ENCODE measurements around the gene USP17L28.
"Not testable (repeated sequence)": the region's sequence is repeated elsewhere in the genome, so short reads cannot be mapped to it uniquely, and the experiment has no call there.

Gene USP17L28

GRCh38 chr4:9348593-9348992 is at the start of gene USP17L28:
USP17L28 (plus strand) TSS chr4:9348893; CDS start chr4:9348893, 0 bp downstream.
- not testable (repeated sequence) for H3K36me3 Mint-ChIP-seq (ENCODE audit: low read depth); H3K27ac Mint-ChIP-seq; H3K4me1 Mint-ChIP-seq (ENCODE audit: low read depth); H3K4me3 Mint-ChIP-seq; H3K9me3 Mint-ChIP-seq; H3K27me3 Mint-ChIP-seq

- H3K27ac Mint-ChIP-seq, H3K9me3 Mint-ChIP-seq: not testable (repeated sequence)
Observed at GRCh38 chr4:9324191-9324590, 24.5 kb upstream of the USP17L28 start.

GRCh38 chr4:9324865-9325264 is 23.8 kb upstream of the USP17L28 start, which contains the start of gene USP17L24:
USP17L24 (plus strand) TSS chr4:9325165; CDS start chr4:9325165, 0 bp downstream.
- not testable (repeated sequence) for H3K9me3 Mint-ChIP-seq; H3K36me3 Mint-ChIP-seq (ENCODE audit: low read depth); H3K27ac Mint-ChIP-seq; H3K4me1 Mint-ChIP-seq (ENCODE audit: low read depth); H3K4me3 Mint-ChIP-seq; H3K27me3 Mint-ChIP-seq

More at GRCh38 chr4:9324191-9324590, 24.5 kb upstream of the USP17L28 start:
- not testable (repeated sequence) for H3K36me3 Mint-ChIP-seq (ENCODE audit: low read depth); H3K4me1 Mint-ChIP-seq (ENCODE audit: low read depth); H3K4me3 Mint-ChIP-seq; H3K27me3 Mint-ChIP-seq

- not testable (repeated sequence) for H3K27me3 Mint-ChIP-seq; H3K9me3 Mint-ChIP-seq; H3K36me3 Mint-ChIP-seq (ENCODE audit: low read depth); H3K4me3 Mint-ChIP-seq; H3K27ac Mint-ChIP-seq; H3K4me1 Mint-ChIP-seq (ENCODE audit: low read depth)
Observed at GRCh38 chr4:9329611-9330010, 19.1 kb upstream of the USP17L28 start, which contains the start of gene USP17L25. USP17L25 (plus strand) TSS chr4:9329911; CDS start chr4:9329911, 0 bp downstream.

- H3K9me3 Mint-ChIP-seq; H3K4me3 Mint-ChIP-seq; H3K27ac Mint-ChIP-seq; H3K36me3 Mint-ChIP-seq (ENCODE audit: low read depth); H3K27me3 Mint-ChIP-seq; H3K4me1 Mint-ChIP-seq (ENCODE audit: low read depth): not testable (repeated sequence)
Observed at GRCh38 chr4:9334358-9334757, 14.3 kb upstream of the USP17L28 start, which contains the start of gene USP17L26. USP17L26 (plus strand) TSS chr4:9334658; CDS start chr4:9334658, 0 bp downstream.

GRCh38 chr4:9339103-9339502 is 9.6 kb upstream of the USP17L28 start, which contains the start of gene USP17L5:
USP17L5 (plus strand) TSS chr4:9339403; CDS start chr4:9339403, 0 bp downstream.
- not testable (repeated sequence) for H3K36me3 Mint-ChIP-seq (ENCODE audit: low read depth); H3K4me3 Mint-ChIP-seq; H3K27ac Mint-ChIP-seq; H3K9me3 Mint-ChIP-seq; H3K27me3 Mint-ChIP-seq; H3K4me1 Mint-ChIP-seq (ENCODE audit: low read depth)

GRCh38 chr4:9343848-9344247 is 4.8 kb upstream of the USP17L28 start, which contains the start of gene USP17L27:
USP17L27 (plus strand) TSS chr4:9344148; CDS start chr4:9344148, 0 bp downstream.
- not testable (repeated sequence) for H3K27ac Mint-ChIP-seq; H3K36me3 Mint-ChIP-seq (ENCODE audit: low read depth); H3K4me1 Mint-ChIP-seq (ENCODE audit: low read depth)

GRCh38 chr4:9350866-9351265 is 2.2 kb downstream of the USP17L28 start:
- H3K9me3 Mint-ChIP-seq; H3K27me3 Mint-ChIP-seq; H3K4me3 Mint-ChIP-seq; H3K36me3 Mint-ChIP-seq (ENCODE audit: low read depth); H3K27ac Mint-ChIP-seq; H3K4me1 Mint-ChIP-seq (ENCODE audit: low read depth): not testable (repeated sequence)

More at GRCh38 chr4:9343848-9344247, 4.8 kb upstream of the USP17L28 start, which contains the start of gene USP17L27:
- H3K27me3 Mint-ChIP-seq, H3K9me3 Mint-ChIP-seq, H3K4me3 Mint-ChIP-seq: not testable (repeated sequence)

- H3K36me3 Mint-ChIP-seq (ENCODE audit: low read depth); H3K4me1 Mint-ChIP-seq (ENCODE audit: low read depth); H3K9me3 Mint-ChIP-seq; H3K27ac Mint-ChIP-seq; H3K27me3 Mint-ChIP-seq; H3K4me3 Mint-ChIP-seq: not testable (repeated sequence)
Observed at GRCh38 chr4:9353338-9353737, 4.6 kb downstream of the USP17L28 start, which contains the start of gene USP17L29. USP17L29 (plus strand) TSS chr4:9353638; CDS start chr4:9353638, 0 bp downstream.

- not testable (repeated sequence) for H3K4me3 Mint-ChIP-seq; H3K4me1 Mint-ChIP-seq (ENCODE audit: low read depth); H3K27ac Mint-ChIP-seq; H3K27me3 Mint-ChIP-seq; H3K9me3 Mint-ChIP-seq; H3K36me3 Mint-ChIP-seq (ENCODE audit: low read depth)
Observed at GRCh38 chr4:9362829-9363228, 14.1 kb downstream of the USP17L28 start, which contains the start of gene USP17L30. USP17L30 (plus strand) TSS chr4:9363129; CDS start chr4:9363129, 0 bp downstream.

- H3K4me3 Mint-ChIP-seq; H3K9me3 Mint-ChIP-seq; H3K4me1 Mint-ChIP-seq (ENCODE audit: low read depth); H3K36me3 Mint-ChIP-seq (ENCODE audit: low read depth); H3K27ac Mint-ChIP-seq; H3K27me3 Mint-ChIP-seq: not testable (repeated sequence)
Observed at GRCh38 chr4:9379881-9380280, 31.2 kb downstream of the USP17L28 start.

GRCh38 chr4:9381012-9381534 is 32.4 kb downstream of the USP17L28 start:
- H3K27ac Mint-ChIP-seq; H3K4me1 Mint-ChIP-seq (ENCODE audit: low read depth); H3K9me3 Mint-ChIP-seq; H3K36me3 Mint-ChIP-seq (ENCODE audit: low read depth); H3K27me3 Mint-ChIP-seq: not testable (repeated sequence)
- H3K4me3 Mint-ChIP-seq, result peak overlapping the region; percentile 33

GRCh38 chr4:9384126-9384525 is 35.4 kb downstream of the USP17L28 start:
- Mint-ChIP-seq H3K4me3 (no peak overlapping the region), H3K9me3 (no peaks in the 10 kb centered on the region), H3K27me3 (peaks cover 3% of the 10 kb centered on the region), H3K4me1 (ENCODE audit: low read depth) (peaks cover 3% of the 10 kb centered on the region), H3K27ac (no peak overlapping the region), H3K36me3 (ENCODE audit: low read depth) (no peaks in the 10 kb centered on the region)

- H3K27me3 Mint-ChIP-seq; H3K4me1 Mint-ChIP-seq (ENCODE audit: low read depth); H3K9me3 Mint-ChIP-seq; H3K27ac Mint-ChIP-seq; H3K36me3 Mint-ChIP-seq (ENCODE audit: low read depth); H3K4me3 Mint-ChIP-seq: not testable (repeated sequence)
Observed at GRCh38 chr4:9389001-9389400, 40.3 kb downstream of the USP17L28 start.

Data from stimulated activated naive CD8-positive, alpha-beta T cell treated with anti-CD3 and anti-CD28 coated beads, Interleukin-15, Interleukin-2, amounts not matched to agents 100 ng/mL and 50 ng/mL, for 24 hours (primary cell).